GM15510 (cell line): ENCODE data around the gene JUND.

Experiments
- POLR2A ChIP-seq: IDR thresholded peaks from 3 replicates; pipeline ENCODE4 v1.6.1; 2011; ENCODE audit warnings: borderline replicate concordance; ENCODE audit not compliant: insufficient read length; ENCODE audit errors: extremely low read depth

Gene JUND

GRCh38 chr19:18253716-18254115, 27.7 kb downstream of the JUND start:
- no peak for TF ChIP-seq POLR2A

DNA sequence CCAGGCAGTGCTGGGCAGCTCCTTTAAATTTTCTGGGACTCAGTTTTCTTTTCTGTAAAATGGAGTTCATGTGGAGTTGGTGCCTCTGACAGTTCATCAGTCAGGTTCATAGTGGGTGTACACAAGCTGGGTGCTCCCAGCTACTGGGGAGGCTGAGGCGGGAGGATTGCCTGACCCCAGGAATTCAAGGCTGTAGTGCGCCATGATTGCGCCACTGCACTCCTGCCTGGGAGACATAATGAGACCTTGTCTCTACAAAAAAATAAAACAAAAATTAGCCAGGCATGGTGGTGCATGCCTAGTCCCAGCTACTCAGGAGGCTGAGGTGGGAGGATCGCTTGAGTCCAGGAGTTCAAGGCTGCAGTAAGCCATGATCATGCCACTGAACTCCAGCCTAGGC, 28.3 kb downstream of the JUND start:
- TF ChIP-seq POLR2A = no peak

- TF ChIP-seq POLR2A = no peak
These were observed 29.1 kb downstream of the JUND start for GRCh38 chr19:18252370-18252717.

- TF ChIP-seq POLR2A = no peak
These were observed 29.6 kb downstream of the JUND start for GRCh38 chr19:18251587-18252369.

GRCh38 chr19:18249834-18250233, 31.6 kb downstream of the JUND start:
- TF ChIP-seq POLR2A = no peak

- no peak for TF ChIP-seq POLR2A
These were observed 36.1 kb downstream of the JUND start for GRCh38 chr19:18245297-18245696.

- TF ChIP-seq POLR2A = no peak
These were observed 42.1 kb downstream of the JUND start for GRCh38 chr19:18239303-18239702.

DNA sequence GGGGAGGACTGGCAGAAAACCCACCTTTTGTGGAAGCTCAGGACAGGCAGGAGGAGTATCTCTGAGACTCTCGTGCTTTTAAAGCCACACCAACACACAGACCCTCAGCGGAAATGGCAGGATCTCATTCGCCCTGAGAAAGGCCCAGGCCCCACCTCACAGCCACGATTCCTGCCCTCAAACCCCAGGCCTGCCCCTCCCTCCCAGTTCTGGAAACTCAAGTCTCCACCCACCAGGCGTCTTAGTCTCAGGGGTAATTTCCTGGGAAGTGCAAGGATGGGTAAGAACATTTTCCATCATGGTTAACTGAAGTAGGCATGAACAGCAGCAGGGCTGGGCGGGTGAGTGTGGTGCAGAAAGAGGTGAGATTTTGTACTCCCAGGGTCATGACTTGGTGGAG, 47.2 kb downstream of the JUND start:
- TF ChIP-seq POLR2A = no peak

GRCh38 chr19:18233224-18233825, 48.1 kb downstream of the JUND start:
- TF ChIP-seq POLR2A = no peak

DNA sequence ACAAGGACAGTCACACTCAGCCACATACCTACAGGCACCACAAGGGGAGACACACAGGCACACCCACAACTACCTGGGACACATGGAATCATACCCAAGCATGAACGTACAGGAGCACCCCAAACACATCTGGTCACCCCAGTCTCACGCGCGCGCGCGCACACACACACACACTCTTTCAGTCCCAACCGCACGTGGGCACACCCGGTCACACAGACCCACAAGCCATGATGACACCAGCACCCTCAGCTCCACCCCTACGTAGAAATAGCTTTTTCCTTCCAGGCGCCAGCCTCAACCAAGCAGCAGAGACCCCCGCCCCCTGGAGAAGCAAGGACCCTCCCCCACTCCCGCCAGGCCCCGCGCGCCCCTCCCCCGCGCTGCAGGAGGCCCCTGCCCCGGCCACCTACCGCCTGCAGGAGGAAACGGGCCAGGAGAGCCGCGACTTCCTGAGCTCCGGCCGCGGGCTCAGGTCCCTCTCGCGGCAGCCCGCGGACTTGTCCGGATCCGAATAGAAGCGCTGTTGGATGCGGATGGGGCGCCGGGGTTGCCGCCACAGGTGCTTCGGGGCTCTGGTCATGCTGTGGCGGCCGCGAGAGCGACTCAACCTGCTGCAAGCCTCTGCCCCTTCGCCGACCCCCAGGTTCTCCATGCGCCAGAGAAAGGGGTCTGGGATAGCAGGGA, 48.7 kb downstream of the JUND start:
- no peak for TF ChIP-seq POLR2A

DNA sequence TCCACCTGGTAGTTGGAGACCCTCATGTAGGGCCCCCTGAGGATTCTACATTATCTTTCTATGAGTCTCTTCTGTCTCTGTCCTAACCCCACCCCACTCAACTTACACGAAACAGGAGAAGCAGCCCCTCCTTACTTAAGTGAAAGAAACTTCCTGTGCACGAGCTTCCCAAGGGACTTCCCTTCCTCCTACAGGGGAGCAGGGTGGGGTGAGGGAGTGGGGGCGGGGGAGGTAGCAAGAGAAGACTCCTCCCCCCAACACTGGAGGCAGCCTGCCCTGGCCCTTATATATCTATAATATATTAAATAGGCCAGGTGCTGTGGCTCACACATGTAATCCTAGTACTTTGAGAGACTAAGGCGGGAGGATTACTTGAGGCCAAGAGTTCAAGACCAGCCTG, 49.6 kb downstream of the JUND start:
- no peak for TF ChIP-seq POLR2A

GRCh38 chr19:18230941-18231734, 50.3 kb downstream of the JUND start:
- TF ChIP-seq POLR2A = no peak

- no peak for TF ChIP-seq POLR2A
These were observed 51.5 kb downstream of the JUND start for GRCh38 chr19:18229915-18230314.
